ENCODE data around the gene STK25.
"Not testable (repeated sequence)": the region's sequence is repeated elsewhere in the genome, so short reads cannot be mapped to it uniquely, and the experiment has no call there.

The STK25 gene

DNA sequence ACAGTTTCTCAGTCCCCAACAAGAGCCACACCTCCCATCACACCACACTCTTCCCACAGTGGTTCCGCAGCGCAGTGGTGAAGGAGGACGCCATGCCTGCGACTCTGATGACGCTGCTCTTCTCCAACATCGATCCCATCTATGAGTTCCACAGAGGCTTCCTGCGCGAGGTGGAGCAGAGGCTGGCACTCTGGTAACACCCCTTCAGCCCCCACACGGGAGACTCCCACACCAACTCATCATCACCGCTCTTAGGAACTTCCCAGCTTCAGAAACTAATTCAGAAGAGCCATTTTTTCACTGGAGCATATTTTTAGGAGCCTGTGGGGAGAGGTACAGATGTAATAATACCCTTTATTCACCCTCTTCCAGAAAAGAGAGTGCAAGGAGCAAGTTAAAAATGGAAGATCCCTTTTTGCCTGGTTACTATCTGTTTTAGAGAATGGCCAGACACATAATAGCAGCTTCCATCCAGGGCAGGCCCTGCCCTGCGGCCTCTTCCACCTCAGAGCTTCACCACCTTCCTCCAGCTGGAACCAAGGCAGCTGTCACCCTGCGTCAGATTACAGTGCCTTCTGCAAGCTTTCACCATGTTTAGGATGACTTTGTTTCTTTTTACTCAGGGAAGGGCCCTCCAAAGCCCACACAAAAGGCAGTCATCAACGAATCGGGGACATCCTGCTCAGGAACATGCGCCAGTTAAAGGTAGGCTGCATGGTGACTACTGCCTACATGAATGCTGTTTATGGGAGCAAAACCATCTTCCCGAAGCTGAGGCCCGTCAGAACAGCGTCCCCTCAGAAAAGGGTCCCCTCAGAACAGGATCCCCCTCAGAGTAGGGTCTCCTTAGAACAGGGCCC is 44.9 kb downstream of the STK25 start:
- no peak for DNase-seq (ENCODE audit: low read depth in 2 of 2)

DNA sequence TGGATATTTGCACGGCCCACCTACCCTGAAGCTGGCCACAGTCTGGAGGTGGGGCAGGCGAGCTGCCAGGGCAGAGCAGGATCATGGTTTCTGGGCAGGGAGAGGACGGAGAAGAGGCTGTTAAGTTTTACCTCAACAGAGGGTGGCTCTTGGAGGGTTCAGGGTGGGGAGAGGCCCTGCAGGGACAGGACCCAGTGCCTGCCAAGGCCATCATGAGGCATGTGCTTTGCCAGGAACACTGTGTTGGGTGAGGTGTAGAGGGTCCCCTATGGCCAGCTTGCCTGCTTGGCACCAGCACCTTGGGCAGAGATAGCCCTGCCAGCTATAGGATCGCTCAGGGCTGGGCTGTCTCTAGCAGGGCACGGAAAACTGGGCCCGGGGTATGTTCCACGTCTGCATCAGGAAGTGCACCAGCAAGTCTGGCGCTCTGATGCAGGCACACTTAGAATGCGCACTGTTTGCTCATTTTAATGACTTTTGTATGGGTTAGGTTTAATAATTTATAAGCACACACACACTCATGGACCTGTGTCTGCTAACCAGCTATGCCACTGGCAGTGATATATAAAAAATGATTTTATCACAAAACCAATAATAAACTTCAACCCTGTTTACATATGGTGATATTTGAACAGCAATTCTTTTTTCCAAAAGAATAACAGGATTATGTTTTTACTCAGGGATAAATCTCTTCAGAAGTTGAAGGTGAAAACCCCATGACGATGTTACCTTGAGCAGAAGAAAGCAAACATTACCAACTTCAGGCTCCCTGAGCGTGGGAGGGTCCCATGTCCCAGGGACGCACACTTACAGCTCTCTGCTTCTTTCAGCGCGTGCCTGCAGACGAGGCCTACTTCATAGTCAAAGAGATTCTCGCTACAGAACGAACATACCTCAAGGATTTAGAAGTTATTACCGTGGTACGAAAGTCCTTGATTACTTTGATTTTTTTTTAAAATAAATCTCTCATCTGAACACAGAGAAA is 46.4 kb downstream of the STK25 start:
- DNase-seq (ENCODE audit: low read depth in 2 of 2) = no peak

- no peak for DNase-seq (ENCODE audit: low read depth in 2 of 2)
Measured at GRCh38 chr2:241460631-241461030, 47.8 kb downstream of the STK25 start.

- DNase-seq (ENCODE audit: low read depth in 2 of 2) = no peak
Measured at GRCh38 chr2:241459520-241459919, 48.9 kb downstream of the STK25 start.

DNA sequence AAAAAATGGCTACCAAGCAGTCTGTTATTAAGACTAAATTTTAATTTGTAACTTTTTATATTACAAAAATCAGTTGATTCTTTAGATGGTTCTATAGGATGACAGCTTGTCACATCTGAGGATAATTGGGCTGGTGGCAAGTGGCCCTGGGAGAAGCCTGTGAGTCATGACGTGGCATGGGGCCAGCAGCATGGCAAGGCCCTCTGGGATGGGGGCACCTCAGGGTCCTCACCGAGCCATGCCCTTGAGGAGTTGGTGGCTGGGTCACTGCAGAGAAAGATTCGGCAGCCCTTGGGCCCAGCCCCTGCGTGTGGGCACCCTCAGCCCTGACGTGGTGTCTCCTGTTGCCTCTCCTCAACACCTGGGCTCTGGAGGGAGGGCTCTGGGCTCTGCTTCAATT is 49.7 kb downstream of the STK25 start:
- DNase-seq (ENCODE audit: low read depth in 2 of 2) = no peak

DNA sequence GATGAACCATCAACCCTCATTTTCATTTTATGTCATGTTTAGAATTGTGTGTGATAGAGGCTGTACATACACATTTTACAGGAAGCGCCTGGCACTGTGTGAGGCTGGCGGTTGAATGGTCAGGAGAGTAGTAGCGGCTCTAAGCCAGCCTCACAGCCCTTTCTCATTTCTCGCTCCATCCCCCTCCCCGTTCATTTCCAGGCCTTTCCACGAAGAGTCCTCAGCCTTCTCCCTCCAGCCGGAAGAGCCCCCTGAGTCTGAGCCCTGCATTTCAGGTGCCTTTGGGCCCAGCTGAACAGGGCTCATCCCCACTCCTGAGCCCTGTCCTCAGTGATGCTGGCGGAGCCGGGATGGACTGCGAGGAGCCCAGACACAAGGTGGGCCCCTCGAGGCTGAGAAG is 51.8 kb downstream of the STK25 start:
- no peak for DNase-seq (ENCODE audit: low read depth in 2 of 2)

- DNase-seq (ENCODE audit: low read depth in 2 of 2) = no peak
Measured at GRCh38 chr2:241454837-241455485, 53.4 kb downstream of the STK25 start.

- DNase-seq (ENCODE audit: low read depth in 2 of 2) = not testable (repeated sequence)
Measured at GRCh38 chr2:241453919-241454318, 54.5 kb downstream of the STK25 start.

DNA sequence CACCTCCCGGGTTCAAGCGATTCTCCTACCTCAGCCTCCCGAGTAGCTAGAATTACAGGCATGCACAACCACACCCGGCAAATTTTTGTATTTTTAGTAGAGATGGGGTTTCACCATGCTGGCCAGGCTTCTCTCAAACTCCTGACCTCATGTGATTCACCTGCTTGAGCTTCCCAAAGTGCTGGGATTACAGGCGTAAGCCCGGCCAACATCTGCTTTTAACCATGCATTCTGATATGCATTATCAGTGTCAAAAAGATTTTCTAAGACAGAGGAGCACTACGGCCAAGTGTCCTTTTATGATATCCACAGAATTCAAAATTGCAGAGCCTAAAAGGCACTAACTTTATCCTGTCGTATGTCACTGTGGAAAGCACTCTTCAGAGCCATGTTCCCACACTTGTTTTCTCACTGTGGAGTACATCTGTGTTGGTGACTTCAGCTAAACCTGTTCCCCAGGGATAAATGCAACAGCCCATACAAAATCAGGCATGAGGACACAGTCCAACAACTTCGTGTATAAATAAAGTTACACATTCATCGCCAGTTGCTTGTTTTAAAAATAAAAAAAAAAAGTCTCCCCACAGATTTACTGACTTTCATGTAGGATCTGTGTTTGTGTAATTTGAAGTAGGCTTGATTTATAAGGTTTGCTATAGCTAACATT is 56.4 kb downstream of the STK25 start:
- DNase-seq (ENCODE audit: low read depth in 2 of 2) = no peak

DNA sequence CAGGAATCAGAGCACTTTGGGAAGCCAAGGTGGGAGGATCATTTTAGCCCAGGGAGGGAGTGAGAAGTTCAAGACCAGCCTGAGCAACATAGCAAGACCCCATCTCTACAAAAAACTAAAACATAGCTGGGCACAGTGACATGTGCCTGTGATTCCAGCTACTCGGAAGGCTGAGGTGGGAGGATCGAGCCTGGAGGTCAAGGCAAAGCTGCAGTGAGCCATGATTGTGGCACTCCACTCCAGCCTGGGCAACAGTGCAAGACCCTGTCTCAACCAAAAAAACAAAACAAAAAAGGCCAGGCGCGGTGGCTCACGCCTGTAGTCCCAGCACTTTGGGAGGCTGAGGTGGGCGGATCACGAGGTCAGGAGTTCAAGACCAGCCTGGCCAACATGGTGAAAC is 58.3 kb downstream of the STK25 start:
- not testable (repeated sequence) for DNase-seq (ENCODE audit: low read depth in 2 of 2)

DNA sequence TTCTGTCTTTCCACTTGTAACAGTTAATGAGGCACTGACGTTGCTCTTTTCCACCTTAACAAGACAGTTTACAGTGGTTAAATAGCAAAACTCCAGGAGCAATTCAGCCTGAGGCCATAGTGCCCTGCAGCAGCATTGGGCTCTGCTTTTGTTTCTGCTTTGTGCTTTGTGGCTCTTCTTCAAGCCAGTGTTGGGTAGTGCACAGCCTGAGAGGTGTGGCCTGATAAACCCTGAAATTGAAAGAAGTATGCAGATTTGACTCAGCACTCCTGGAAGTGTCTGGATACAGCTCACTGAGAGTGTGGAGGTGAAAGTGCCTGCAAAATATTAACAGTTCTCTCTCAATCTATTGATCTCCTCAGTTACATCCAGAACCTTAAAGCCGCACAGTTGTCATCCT is 63.0 kb downstream of the STK25 start:
- DNase-seq (ENCODE audit: low read depth in 2 of 2) = no peak

DNA sequence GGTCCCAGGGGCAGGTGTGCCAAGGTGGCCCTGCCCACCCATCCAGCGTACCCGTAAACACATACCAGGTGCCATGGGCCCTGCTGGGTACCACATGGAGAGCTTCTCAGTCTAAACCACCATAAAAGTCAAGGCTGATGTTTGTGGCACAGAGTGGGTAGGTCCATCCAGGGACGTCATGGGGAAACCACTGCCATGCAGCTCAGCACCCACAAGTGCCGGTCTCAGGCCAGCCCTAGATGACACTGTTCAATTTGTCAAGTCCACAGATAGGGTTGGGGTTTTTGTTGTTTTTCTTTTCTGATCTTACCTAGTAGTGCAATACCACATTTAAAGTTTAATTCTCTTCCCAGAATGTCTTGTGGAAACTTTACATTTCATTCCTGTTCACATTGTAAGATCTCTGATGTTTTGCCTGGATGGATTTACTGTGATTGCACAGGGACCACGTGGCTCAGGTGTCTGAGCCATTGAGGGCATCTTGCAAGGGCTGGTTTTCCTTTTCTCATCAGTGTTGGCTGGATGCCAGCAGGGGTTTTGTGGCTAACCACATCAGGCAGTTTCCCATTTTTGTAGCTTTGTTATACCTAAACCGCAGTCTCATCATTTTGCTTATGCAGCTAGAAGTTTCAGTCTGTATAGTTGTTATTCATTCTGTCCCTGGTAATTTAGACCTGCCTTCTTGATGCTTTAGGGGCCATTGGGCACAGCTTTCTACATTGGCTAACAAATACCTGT is 64.7 kb downstream of the STK25 start:
- peak; percentile 80 to 82 for DNase-seq (ENCODE audit: low read depth in 2 of 2)

All from stimulated activated CD8-positive, alpha-beta memory T cell treated with anti-CD3 and anti-CD28 coated beads, Interleukin-2, amount 100 ng/mL, for 1 hour (primary cell).